Rectal smooth muscle tissue (tissue), 1 donor: ENCODE measurements around the gene ZNF669.

Source experiments
- H3K27ac ChIP-seq: one replicate; pipeline ENCODE4 v1.7.0; 2013; ENCODE audit warnings: low read depth, low read length, inconsistent platforms
- H3K27me3 ChIP-seq: one replicate; pipeline ENCODE4 v1.7.0; 2013; ENCODE audit warnings: low read length; ENCODE audit not compliant: control insufficient read depth, insufficient read depth
- H3K36me3 ChIP-seq: one replicate; pipeline ENCODE4 v1.7.0; 2013; ENCODE audit warnings: low read length; ENCODE audit not compliant: control insufficient read depth, insufficient read depth
- H3K4me1 ChIP-seq: one replicate; pipeline ENCODE4 v1.7.0; 2013; ENCODE audit warnings: low read length; ENCODE audit not compliant: control insufficient read depth, insufficient read depth
- H3K4me3 ChIP-seq: one replicate; pipeline ENCODE4 v1.7.0; 2013; ENCODE audit warnings: low read length
- H3K9ac ChIP-seq: one replicate; pipeline ENCODE4 v1.7.0; 2013; ENCODE audit warnings: low read length

ZNF669 gene

GRCh38 chr1:247107694-247108093 lies 3.5 kb upstream of the ZNF669 start:
- Histone ChIP-seq H3K4me3 (no peak overlapping the region), H3K27ac (no peak overlapping the region), H3K9ac (no peak overlapping the region), H3K36me3 (no peaks in the 10 kb centered on the region), H3K27me3 (no peaks in the 10 kb centered on the region), H3K4me1 (no peaks in the 10 kb centered on the region)

- no peak overlapping the region for H3K27ac ChIP-seq
- H3K4me3 ChIP-seq: no peak overlapping the region
- H3K27me3 ChIP-seq: no peaks in the 10 kb centered on the region
Measured at GRCh38 chr1:247105966-247106365, 1.8 kb upstream of the ZNF669 start.

GRCh38 chr1:247104965-247105364 lies 809 bp upstream of the ZNF669 start:
- Histone ChIP-seq H3K36me3 (peaks cover 10% of the 10 kb centered on the region), H3K4me3 (peak overlapping the region; percentile 100), H3K9ac (no peak overlapping the region), H3K27ac (no peak overlapping the region), H3K27me3 (no peaks in the 10 kb centered on the region), H3K4me1 (no peaks in the 10 kb centered on the region)

More at GRCh38 chr1:247105966-247106365, 1.8 kb upstream of the ZNF669 start:
- Histone ChIP-seq H3K4me1 (no peaks in the 10 kb centered on the region), H3K36me3 (peaks cover 2% of the 10 kb centered on the region), H3K9ac (no peak overlapping the region)

- Histone ChIP-seq H3K27ac (no peak overlapping the region), H3K4me3 (no peak overlapping the region)
Measured at GRCh38 chr1:247102381-247102780, 1.8 kb downstream of the ZNF669 start.

GRCh38 chr1:247100676-247101279 lies 3.4 kb downstream of the ZNF669 start:
- Histone ChIP-seq H3K9ac (no peak overlapping the region), H3K4me3 (no peak overlapping the region)

More at GRCh38 chr1:247102381-247102780, 1.8 kb downstream of the ZNF669 start:
- Histone ChIP-seq H3K36me3 (peaks cover 10% of the 10 kb centered on the region), H3K9ac (no peak overlapping the region), H3K4me1 (no peaks in the 10 kb centered on the region), H3K27me3 (no peaks in the 10 kb centered on the region)

GRCh38 chr1:247096958-247097357 lies 7.2 kb downstream of the ZNF669 start:
- no peaks in the 10 kb centered on the region for H3K4me1 ChIP-seq
- no peak overlapping the region for H3K27ac ChIP-seq
- H3K27me3 ChIP-seq: no peaks in the 10 kb centered on the region
- H3K36me3 ChIP-seq: peaks cover 10% of the 10 kb centered on the region
- no peak overlapping the region for H3K4me3 ChIP-seq
- no peak overlapping the region for H3K9ac ChIP-seq

More at GRCh38 chr1:247100676-247101279, 3.4 kb downstream of the ZNF669 start:
- Histone ChIP-seq H3K4me1 (no peaks in the 10 kb centered on the region), H3K36me3 (peaks cover 10% of the 10 kb centered on the region), H3K27me3 (no peaks in the 10 kb centered on the region), H3K27ac (no peak overlapping the region)

GRCh38 chr1:247096544-247096943 lies 7.6 kb downstream of the ZNF669 start:
- H3K4me3 ChIP-seq: no peak overlapping the region

GRCh38 chr1:247096112-247096511 lies 8.0 kb downstream of the ZNF669 start:
- H3K4me1 ChIP-seq: no peaks in the 10 kb centered on the region
- H3K27ac ChIP-seq: no peak overlapping the region
- no peak overlapping the region for H3K4me3 ChIP-seq
- no peak overlapping the region for H3K9ac ChIP-seq
- H3K27me3 ChIP-seq: no peaks in the 10 kb centered on the region
- H3K36me3 ChIP-seq: peaks cover 10% of the 10 kb centered on the region

More at GRCh38 chr1:247096544-247096943, 7.6 kb downstream of the ZNF669 start:
- Histone ChIP-seq H3K4me1 (no peaks in the 10 kb centered on the region), H3K36me3 (peaks cover 10% of the 10 kb centered on the region), H3K27ac (no peak overlapping the region), H3K27me3 (no peaks in the 10 kb centered on the region), H3K9ac (no peak overlapping the region)

- Histone ChIP-seq H3K4me3 (no peak overlapping the region), H3K27me3 (no peaks in the 10 kb centered on the region), H3K9ac (no peak overlapping the region), H3K27ac (no peak overlapping the region), H3K36me3 (no peaks in the 10 kb centered on the region), H3K4me1 (no peaks in the 10 kb centered on the region)
Measured at GRCh38 chr1:247090455-247090854, 13.7 kb downstream of the ZNF669 start.

- Histone ChIP-seq H3K4me3 (no peak overlapping the region), H3K9ac (no peak overlapping the region), H3K27me3 (no peaks in the 10 kb centered on the region), H3K36me3 (no peaks in the 10 kb centered on the region), H3K4me1 (no peaks in the 10 kb centered on the region), H3K27ac (no peak overlapping the region)
Measured at GRCh38 chr1:247089616-247090375, 14.4 kb downstream of the ZNF669 start.

- no peak overlapping the region for H3K4me3 ChIP-seq
- H3K4me1 ChIP-seq: no peaks in the 10 kb centered on the region
- H3K27me3 ChIP-seq: no peaks in the 10 kb centered on the region
- H3K27ac ChIP-seq: no peak overlapping the region
- no peak overlapping the region for H3K9ac ChIP-seq
- no peaks in the 10 kb centered on the region for H3K36me3 ChIP-seq
Measured at GRCh38 chr1:247088967-247089366, 15.2 kb downstream of the ZNF669 start.

GRCh38 chr1:247087256-247087655 lies 16.9 kb downstream of the ZNF669 start:
- Histone ChIP-seq H3K36me3 (no peaks in the 10 kb centered on the region), H3K4me1 (no peaks in the 10 kb centered on the region), H3K27ac (no peak overlapping the region), H3K4me3 (no peak overlapping the region), H3K9ac (no peak overlapping the region), H3K27me3 (no peaks in the 10 kb centered on the region)

GRCh38 chr1:247085310-247085709 lies 18.8 kb downstream of the ZNF669 start:
- no peak overlapping the region for H3K4me3 ChIP-seq
- H3K9ac ChIP-seq: no peak overlapping the region
- no peak overlapping the region for H3K27ac ChIP-seq
- no peaks in the 10 kb centered on the region for H3K4me1 ChIP-seq
- H3K27me3 ChIP-seq: no peaks in the 10 kb centered on the region
- no peaks in the 10 kb centered on the region for H3K36me3 ChIP-seq
